Central memory CD4-positive, alpha-beta T cell (primary cell): ENCODE measurements around the gene CR1L.
A peak's percentile ranks its signal among the peaks of the same experiment; 100 is the strongest.
"Not testable (repeated sequence)": the region's sequence is repeated elsewhere in the genome, so short reads cannot be mapped to it uniquely, and the experiment has no call there.

Experiments
- DNase-seq: peaks from one replicate; pipeline ENCODE4 v3.0.0; 2022

Gene CR1L

DNA sequence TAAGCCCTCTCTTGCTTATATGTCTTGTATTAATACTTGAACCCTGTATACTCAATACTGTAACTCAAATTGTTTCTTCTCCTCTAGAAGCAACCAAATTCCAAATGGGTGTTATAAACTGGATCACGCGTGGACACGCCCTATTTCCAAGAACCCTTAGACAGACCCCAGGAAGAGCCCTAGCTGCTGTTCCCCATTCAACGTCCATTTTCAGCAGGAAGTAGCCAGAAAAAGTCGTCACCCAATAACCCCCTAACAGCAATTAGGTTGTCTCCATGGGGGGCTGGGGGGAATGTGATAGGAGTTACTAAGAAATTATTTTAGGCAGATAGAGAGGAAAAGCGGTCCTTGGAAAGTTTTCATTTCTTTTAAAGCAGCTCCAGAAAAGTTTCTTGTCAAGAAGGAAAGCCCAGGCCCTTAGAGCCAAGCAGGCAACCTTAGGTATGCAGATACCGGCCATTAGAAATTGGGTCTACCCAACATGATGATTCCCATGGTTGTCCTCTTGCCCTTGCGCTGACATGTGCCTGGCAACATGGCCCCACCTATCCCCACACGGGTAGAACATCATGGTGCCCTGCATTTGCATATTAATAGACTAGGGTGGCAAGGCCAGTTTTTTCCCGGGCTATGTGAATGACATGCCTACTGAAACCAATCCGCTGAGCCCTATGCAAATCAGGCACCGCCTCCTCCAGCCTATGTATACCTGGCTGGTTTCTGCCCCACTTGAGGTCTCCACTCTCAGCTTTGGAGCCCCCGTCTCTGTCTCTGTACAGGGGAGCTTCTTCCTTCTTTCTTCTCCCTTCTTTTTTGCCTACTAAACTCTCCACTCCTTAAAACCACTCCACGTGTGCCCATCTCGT, 102.9 kb downstream of the CR1L start:
- no peak for DNase-seq

DNA sequence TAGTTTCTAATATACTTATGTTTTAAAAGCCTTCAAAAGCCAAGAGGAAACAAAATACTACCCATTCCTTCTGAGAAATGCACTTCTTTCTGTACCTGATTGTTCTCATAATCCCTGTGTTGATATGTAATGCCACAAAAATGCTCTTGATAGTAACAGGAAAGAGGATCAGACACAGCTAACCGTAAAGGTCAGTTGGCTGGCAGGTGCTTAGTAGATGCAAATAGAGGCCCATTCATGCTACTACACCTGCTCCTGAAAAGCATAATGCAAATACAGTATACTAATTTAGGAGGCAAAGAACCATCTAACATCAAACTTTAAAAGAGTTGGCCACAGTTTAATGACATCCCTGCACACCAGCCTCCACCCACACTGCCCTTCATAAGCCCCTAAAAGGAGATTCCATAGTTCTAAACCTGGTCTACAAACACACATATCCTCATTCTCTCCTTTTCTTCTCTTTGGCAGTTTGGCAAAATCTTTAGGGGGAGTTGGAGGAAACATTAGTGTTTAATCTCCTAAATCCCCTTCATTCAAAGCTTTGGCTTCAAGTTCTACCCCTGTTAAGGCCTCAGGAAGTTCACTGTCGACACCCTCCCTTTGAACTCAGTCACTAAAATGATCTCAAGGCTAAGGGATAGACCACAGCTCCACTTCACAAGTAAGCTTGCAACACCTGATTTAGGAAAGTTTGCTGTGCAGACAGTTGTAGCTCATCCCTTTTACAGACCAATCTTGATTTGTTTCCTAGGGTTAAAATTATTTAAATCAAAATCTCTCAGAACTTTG, 104.0 kb downstream of the CR1L start:
- peak; percentile 18 for DNase-seq

DNA sequence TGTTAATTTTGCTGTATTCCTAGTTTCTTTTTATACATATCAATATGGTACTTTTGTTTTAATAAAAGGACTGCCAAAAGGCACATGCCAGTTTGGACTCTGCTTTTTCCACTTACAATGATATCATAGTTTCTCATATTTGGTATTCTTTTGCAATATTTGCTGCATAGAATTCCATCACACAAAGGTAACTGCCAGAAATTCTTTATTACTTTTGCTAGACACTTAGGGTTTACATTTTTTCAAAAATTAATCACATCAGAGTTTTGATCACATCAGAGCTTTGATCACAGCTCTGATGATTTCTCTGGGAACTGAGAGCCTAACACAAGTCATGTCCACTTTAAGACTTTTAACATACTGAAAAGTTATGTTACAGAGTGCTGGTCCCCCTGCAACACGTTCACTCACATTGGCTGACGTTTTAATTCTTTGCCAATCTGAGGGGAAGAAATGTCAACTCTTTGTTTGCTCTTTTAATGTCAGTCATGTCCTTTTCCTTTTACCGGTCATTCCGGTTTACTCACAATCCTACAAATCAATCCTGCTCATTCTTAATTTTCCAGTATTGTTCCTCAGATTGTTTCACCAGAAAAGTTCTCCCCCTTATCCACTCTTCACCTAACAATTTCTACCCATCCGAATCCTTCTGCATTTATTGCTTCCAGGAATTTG, 105.8 kb downstream of the CR1L start:
- no peak for DNase-seq

DNA sequence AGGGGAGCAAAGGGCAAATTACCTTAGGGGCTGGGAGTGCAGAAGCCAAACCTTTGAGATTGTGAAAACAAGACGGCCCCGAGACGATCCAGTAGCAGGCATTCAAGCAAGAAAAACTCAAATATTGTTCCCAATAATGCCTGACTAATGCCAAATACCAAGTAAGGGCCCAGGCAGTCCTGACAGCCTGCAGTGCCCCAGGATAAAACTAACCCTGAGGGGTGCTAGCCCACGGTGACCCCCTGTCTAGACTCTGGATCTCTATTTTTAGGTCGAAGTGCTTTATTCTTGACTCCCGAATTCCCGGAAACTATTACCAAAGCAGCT, 106.5 kb downstream of the CR1L start:
- not testable (repeated sequence) for DNase-seq

DNA sequence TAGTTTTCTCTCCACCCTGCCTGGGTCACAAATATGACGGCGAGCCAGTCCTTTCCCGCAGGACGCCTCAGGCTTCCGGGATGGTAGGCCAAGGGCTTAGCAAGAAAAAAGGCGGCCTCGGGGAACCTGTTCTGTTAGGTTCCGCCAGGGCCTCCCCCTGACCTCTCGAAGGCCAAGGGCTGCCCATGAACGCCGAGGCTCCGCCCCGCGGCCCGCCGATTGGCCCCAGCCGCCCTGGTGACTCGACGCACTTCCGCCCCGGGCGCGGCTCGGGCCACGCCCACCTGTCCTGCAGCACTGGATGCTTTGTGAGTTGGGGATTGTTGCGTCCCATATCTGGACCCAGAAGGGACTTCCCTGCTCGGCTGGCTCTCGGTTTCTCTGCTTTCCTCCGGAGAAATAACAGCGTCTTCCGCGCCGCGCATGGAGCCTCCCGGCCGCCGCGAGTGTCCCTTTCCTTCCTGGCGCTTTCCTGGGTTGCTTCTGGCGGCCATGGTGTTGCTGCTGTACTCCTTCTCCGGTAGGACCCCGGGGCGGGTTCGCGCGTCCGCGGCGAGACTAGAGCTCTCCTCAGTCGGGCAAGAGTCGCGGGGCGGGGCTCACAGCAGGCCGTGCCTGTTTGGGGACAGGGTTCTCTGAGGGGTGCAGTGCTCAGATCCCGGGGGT, 107.0 kb downstream of the CR1L start, which contains the start of gene CD46:
Gene CD46 (plus strand): TSS at position 265 of the 666 bp plus-strand sequence. CDS start 159 bp downstream, at position 424.
- peak; percentile 92 for DNase-seq

DNA sequence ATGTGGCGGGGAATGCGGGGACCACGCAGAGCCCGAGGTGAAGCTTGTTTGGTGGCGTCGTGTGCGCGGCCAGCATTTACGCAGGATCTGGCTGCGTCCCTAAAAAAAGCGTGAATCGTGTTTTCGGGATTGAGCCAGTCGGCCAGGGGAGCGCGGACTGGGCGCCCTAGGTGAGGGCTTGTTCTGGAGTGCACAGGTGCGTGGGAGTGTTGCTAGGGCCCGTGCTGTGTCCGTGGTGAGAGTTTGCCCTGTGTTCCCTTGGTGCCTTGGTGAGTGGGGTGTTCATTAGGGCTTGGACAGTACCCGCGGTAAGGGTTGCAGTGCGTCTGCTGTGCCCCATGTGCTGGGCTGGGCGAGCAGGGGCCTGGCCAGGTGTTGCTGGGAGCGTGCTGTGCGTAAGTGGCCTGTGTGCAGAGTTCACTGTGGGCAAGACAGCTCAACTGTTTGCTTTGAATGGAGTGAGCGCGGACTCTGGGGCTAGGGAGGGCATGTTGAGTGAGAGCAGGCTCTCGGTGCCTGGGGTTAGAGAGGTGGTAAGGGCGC, 107.6 kb downstream of the CR1L start:
- peak; percentile 1 for DNase-seq

DNA sequence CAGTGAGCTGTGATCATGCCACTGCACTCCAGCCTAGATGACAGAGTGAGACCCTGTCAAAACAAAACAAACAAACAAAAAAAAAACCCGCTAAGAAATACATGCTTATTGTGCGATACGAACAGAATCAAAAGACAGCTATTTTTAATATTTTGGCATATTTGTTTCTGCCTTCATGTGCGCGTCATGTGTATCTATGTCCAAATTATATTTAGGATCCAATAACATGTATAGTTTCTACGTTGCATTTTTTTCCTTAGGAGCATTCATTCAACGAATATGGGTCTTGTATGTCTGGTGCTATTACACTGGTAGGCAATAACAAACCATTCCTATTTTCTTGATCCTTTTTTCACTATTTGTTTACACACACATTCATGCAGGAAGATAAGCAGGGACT, 108.7 kb downstream of the CR1L start:
- DNase-seq, result no peak

DNA sequence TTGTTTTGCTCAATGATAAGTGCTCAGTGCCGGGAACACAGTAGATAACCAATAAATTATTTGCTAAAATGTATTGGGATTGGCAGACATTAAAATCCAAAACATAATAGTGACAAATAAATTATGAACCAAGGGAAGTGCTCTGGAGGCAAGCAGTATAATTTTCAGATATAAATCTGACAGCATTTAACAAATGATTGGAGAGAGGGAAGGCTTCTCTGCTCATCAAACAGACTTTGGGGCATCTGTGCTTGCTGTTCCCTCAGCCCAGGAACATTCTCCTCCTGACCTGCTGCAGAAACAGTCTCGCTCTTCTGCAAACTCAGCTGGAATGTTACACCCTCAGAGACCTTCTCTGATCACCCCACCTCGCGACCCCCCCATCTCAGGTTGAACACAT, 109.1 kb downstream of the CR1L start:
- no peak for DNase-seq

DNA sequence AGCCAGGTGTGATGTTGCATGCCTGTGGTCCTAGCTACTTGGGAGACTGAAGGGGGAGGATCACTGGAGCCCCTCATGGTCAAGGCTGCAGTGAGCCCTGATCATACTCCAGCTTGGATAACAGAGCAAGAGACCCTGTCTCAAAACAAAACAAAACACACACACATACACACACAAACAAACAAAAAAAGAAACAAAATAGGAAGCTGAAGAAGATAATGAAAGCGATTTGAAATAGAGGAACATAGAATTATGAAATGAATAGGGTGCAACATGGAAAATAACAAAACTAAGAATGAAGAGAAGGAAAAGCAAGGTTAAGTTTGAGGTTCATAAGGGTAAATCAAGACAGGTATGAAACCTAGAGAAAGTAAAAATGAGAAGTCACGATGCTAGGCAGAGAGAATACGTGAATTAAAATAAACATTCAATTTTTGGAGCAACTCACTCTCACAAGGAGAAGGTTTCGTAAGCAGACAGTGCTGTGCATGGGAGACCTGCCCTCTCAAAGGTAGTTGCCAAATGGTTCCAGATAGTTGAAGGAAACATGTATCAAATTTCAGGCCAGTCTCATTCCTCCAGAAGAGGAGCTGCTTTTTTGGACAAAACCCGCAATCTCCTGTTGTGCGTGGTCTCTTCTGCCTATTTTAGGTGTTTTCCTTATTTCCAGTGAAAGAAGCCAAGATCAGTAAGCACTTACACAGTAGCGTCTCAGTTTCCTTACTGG, 110.2 kb downstream of the CR1L start:
- no peak for DNase-seq

DNA sequence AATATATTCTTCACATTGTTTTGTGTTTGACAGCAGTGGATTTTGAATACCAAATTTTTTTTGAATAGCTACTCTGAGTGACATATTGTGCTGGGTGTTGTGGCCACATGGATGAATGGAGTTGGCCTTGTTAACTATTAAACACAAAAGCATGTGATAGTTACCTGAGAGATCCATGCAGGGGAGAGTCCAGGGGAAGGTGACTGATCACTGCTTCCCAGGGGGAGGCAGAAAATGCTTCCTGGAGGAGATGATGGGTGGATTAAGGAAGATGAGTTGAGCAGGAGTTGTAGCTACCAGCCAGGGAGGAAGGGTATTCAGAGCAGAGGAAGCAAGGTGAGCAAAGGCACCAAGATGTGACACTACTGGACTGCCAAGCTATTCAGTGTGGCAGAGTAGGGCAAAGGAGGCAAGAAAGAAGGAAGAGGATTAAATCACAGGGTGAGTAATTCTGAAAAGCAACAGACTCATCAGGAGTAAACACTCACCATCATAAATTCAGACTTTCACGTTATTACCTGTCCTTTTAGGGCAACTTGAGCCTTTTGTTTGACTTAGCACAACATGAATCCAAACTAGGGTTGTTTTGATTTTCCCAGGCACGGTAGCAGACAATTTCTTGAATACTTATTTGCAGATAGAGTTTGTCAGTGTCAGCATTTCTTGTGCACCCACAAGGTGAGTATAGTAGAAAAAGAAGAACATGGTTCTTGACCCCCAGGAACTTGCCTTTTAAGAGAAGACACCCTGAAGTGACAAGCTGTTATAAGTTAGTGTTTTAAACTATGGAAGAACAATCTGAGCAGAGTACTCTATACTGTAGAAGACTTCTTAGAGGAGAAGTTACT, 111.1 kb downstream of the CR1L start:
- DNase-seq, result no peak

DNA sequence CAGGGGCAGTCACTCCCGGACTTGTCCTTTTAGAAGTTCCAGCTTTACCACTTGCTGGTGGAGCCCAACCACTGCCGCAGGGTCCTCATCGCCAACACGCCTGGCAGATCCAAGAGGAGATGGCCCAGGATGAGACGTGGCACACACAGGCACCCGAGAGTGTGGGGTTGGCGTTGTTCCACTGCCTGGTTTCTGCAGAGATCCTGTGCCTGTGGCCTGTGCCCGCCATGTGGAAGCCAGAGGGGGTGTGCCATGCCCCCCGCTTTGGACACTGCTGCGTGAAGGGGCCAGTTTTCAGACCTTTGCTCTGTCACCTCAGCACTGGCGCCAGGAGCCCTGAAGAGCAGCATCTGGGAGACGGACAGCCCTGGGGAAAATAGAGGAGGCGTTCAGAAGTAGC, 117.7 kb downstream of the CR1L start:
- DNase-seq, result no peak

DNA sequence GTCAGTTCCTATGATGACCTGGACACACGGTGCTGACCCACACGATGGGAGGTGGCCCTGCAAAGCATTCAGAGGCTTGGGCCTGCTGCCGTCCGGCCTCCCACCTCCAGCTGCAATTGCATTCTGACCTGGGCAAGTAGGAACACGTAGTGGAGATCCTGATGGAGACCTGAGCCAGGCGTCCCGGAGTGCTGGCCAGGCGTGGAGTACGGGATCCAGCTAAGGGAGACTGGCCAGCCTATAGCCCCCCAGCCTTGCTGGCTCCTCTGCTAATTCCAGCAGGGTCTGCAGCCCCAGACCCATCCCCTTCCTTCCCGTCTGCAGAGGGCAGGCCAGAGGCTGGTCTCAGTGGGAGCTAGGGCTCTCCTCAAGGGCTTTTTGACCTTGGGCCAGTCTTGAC, 118.2 kb downstream of the CR1L start:
- no peak for DNase-seq

DNA sequence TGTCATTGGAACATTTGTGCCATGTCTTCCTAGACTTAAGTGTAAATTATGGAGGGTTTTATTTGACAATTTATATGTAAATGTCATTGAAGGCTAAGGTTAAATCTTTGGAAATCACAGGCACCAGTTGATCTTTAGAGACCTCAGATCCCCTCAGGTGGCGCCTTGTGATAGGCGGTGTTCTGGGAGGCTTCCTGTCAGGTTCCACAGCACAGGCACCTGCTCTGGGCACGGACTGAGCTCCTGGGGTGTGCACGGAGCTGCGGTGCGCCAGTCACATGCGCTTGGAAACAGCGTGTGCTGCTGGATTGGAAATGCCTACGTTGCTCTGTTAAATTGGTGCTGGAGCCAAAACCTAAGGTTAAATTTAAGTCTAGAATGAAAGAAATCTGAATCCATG, 119.0 kb downstream of the CR1L start:
- DNase-seq, result no peak

DNA sequence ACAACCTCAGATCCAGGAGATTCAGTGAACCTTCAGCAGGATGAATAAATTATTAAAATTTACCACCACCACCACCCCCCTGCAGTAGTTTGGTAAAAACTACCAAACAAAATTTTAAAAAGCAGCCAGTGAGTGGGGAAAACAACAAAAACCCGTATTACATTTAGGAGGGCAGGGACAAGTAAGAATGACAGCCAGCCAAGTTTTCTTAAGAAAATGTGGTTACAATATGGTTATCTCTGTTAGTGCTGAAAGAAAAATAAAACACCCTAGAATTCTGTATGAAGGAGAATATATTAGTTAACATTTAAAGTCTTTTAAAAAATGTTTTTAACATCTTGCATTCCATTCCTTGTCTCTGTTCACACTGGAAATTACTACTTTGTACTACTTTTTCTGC, 121.6 kb downstream of the CR1L start:
- DNase-seq, result no peak

DNA sequence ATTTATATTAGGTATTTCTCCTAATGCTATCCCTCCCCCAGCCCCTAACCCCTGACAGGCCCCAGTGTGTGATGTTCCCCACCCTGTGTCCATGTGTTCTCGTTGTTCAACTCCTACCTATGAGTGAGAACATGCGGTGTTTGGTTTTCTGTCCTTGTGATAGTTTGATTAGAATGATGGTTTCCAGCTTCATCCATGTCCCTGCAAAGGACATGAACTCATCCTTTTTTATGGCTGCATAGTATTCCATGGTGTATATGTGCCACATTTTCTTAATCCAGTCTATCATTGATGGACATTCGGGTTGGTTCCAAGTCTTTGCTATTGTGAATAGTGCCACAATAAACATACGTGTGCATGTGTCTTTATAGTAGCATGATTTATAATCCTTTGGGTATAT, 125.6 kb downstream of the CR1L start:
- DNase-seq, result not testable (repeated sequence)
